Measurements from ENCODE around the gene MAD1L1. TPM values are rescaled to one million over a fixed set of nuclear protein-coding genes. Genes with fewer than 3 reads are reported as not detected.

The MAD1L1 gene
- total and polyA plus RNA-seq, 2 donors (not counting 3 experiments of a cell fraction or from before 2014, with no cell fraction given): 34.1 to 42.3 TPM

DNA sequence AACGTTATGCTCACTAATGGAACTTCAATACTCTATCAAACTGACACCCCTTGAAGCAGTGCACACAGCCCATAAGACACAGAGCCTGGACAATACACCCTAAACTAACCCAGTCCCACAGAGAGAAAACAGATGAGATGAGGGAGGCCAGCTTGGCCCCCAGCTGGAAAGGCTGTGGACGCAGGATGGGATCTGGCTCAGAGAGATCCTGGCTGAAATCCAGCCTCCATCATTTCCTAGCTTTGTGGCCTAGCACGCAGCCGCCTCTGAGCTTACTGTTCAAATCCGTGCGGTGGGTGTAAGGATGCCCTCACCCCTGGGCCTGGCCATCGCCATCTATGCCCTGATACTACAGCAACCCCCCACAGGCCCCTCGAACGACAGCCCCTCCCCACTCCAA, 48.8 kb upstream of the MAD1L1 start:
- FAIRE-seq: peak; percentile 78
- no TSS peak for BruUV-seq (replicated peaks)
- no peak overlapping the region for H2AFZ ChIP-seq (ENCODE audit: low read depth, low read length)

DNA sequence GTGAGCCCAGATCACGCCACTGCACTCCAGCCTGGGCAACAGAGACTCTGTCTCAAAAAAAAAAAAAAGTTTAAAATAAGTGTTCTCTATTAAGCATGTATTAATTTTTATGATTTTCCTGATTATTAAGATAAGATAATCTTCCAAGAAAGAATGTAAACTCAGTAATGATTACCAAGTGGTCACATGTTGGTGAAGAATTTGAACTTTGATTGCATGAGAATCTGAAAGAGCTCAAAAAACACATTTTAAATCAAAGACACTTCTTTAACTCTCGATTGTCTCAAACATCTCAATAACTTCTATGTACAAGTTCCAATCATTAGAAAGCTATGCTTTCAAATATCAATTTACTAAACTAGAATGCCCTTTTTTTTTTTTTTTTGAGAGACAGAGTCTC, 47.7 kb upstream of the MAD1L1 start:
- FAIRE-seq (no peak), DNase-seq (ENCODE audit: low read depth, low spot score) (no peak)
- Histone ChIP-seq H3K4me3 (replicated peaks in 1 of 3; ENCODE audit: insufficient read depth in 1 of 3, low read depth in 1 of 3, low read length in 3 of 3) (no peak overlapping the region), H2AFZ (ENCODE audit: low read depth, low read length) (no peak overlapping the region), H3K79me2 (ENCODE audit: control insufficient read depth, insufficient read depth, low read length) (no peaks in the 10 kb centered on the region), H3K9me3 (replicated peaks; ENCODE audit: control insufficient read depth, insufficient read depth, low read length) (no peaks in the 10 kb centered on the region), H3K36me3 (ENCODE audit: control insufficient read depth in 2 of 2, extremely low read depth in 1 of 2, insufficient read depth in 2 of 2, low read length in 2 of 2) (no peaks in the 10 kb centered on the region), H3K9ac (replicated peaks; ENCODE audit: extremely low read depth, insufficient read depth, low read length) (no peak overlapping the region), H3K4me2 (ENCODE audit: insufficient read depth, low read length) (no peak overlapping the region), H3K27me3 (ENCODE audit: control insufficient read depth in 2 of 2, insufficient read depth in 2 of 2, low read length in 2 of 2) (no peaks in the 10 kb centered on the region), H3K9me1 (replicated peaks; ENCODE audit: control insufficient read depth, extremely low read depth, insufficient read depth, low read length) (no peaks in the 10 kb centered on the region), H4K20me1 (replicated peaks; ENCODE audit: control insufficient read depth, extremely low read depth, insufficient read depth, low read length) (no peaks in the 10 kb centered on the region), H3K27ac (ENCODE audit: insufficient read depth, low read depth, low read length) (no peak overlapping the region), H3K4me1 (ENCODE audit: control insufficient read depth, extremely low read depth, insufficient read depth, low read length) (no peaks in the 10 kb centered on the region)
- intact Hi-C loops (cut with micrococcal nuclease): no loop called here
- ChIA-PET CTCF (no interaction called here), POLR2A (no interaction called here)
- BruUV-seq (replicated peaks): no TSS peak
- no peak for TF ChIP-seq POLR2A (IDR thresholded peaks at IDR 0.05; ENCODE audit: low read depth, low read length)
- TF ChIP-seq, protein P1, sequence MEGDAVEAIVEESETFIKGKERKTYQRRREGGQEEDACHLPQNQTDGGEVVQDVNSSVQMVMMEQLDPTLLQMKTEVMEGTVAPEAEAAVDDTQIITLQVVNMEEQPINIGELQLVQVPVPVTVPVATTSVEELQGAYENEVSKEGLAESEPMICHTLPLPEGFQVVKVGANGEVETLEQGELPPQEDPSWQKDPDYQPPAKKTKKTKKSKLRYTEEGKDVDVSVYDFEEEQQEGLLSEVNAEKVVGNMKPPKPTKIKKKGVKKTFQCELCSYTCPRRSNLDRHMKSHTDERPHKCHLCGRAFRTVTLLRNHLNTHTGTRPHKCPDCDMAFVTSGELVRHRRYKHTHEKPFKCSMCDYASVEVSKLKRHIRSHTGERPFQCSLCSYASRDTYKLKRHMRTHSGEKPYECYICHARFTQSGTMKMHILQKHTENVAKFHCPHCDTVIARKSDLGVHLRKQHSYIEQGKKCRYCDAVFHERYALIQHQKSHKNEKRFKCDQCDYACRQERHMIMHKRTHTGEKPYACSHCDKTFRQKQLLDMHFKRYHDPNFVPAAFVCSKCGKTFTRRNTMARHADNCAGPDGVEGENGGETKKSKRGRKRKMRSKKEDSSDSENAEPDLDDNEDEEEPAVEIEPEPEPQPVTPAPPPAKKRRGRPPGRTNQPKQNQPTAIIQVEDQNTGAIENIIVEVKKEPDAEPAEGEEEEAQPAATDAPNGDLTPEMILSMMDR (IDR thresholded peaks at IDR 0.05; ENCODE audit: extremely low read depth in 1 of 2, insufficient read depth in 1 of 2, low read depth in 1 of 2, low read length in 2 of 2): no peak
- TF ChIP-seq MYC (IDR thresholded peaks at IDR 0.05; ENCODE audit: low read depth, low read length): no peak
- TF ChIP-seq FOS (IDR thresholded peaks at IDR 0.05; ENCODE audit: borderline replicate concordance, insufficient read depth, low read length): no peak
- no peak for TF ChIP-seq POLR2AphosphoS5 (IDR thresholded peaks at IDR 0.05; ENCODE audit: insufficient read depth, low read depth, low read length)
- no peak for TF ChIP-seq GATA2 (IDR thresholded peaks at IDR 0.05; ENCODE audit: insufficient read depth, insufficient read length, low read depth, low read length)
- TF ChIP-seq, protein P2, sequence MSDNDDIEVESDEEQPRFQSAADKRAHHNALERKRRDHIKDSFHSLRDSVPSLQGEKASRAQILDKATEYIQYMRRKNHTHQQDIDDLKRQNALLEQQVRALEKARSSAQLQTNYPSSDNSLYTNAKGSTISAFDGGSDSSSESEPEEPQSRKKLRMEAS (IDR thresholded peaks at IDR 0.05; ENCODE audit: insufficient read depth, insufficient read length): no peak
- TF ChIP-seq JUN (IDR thresholded peaks at IDR 0.05; ENCODE audit: borderline replicate concordance, insufficient read depth, insufficient read length, low read depth): no peak
- no peak for TF ChIP-seq EZH2 (IDR thresholded peaks at IDR 0.05; ENCODE audit: borderline replicate concordance, low read depth, low read length, severe bottlenecking)
- dilution Hi-C loops (cut with MboI; ENCODE audit: extremely low pct_ligation_motif_present, low sequenced_read_pairs): no loop called here

More for the DNA sequence above, 48.8 kb upstream of the MAD1L1 start:
- Histone ChIP-seq H3K27me3 (ENCODE audit: control insufficient read depth in 2 of 2, insufficient read depth in 2 of 2, low read length in 2 of 2) (no peaks in the 10 kb centered on the region), H3K4me1 (ENCODE audit: control insufficient read depth, extremely low read depth, insufficient read depth, low read length) (no peaks in the 10 kb centered on the region), H3K79me2 (ENCODE audit: control insufficient read depth, insufficient read depth, low read length) (no peaks in the 10 kb centered on the region), H3K9ac (replicated peaks; ENCODE audit: extremely low read depth, insufficient read depth, low read length) (no peak overlapping the region), H3K27ac (ENCODE audit: insufficient read depth, low read depth, low read length) (no peak overlapping the region), H3K36me3 (ENCODE audit: control insufficient read depth in 2 of 2, extremely low read depth in 1 of 2, insufficient read depth in 2 of 2, low read length in 2 of 2) (no peaks in the 10 kb centered on the region), H3K9me3 (replicated peaks; ENCODE audit: control insufficient read depth, insufficient read depth, low read length) (no peaks in the 10 kb centered on the region), H3K9me1 (replicated peaks; ENCODE audit: control insufficient read depth, extremely low read depth, insufficient read depth, low read length) (no peaks in the 10 kb centered on the region), H3K4me3 (replicated peaks in 1 of 3; ENCODE audit: insufficient read depth in 1 of 3, low read depth in 1 of 3, low read length in 3 of 3) (no peak overlapping the region), H4K20me1 (replicated peaks; ENCODE audit: control insufficient read depth, extremely low read depth, insufficient read depth, low read length) (no peaks in the 10 kb centered on the region), H3K4me2 (ENCODE audit: insufficient read depth, low read length) (no peak overlapping the region)
- TF ChIP-seq, protein P2 (IDR thresholded peaks at IDR 0.05; ENCODE audit: insufficient read depth, insufficient read length): no peak
- TF ChIP-seq FOS (IDR thresholded peaks at IDR 0.05; ENCODE audit: borderline replicate concordance, insufficient read depth, low read length) (no peak), MYC (IDR thresholded peaks at IDR 0.05; ENCODE audit: low read depth, low read length) (no peak), JUN (IDR thresholded peaks at IDR 0.05; ENCODE audit: borderline replicate concordance, insufficient read depth, insufficient read length, low read depth) (no peak), POLR2A (IDR thresholded peaks at IDR 0.05; ENCODE audit: low read depth, low read length) (no peak), GATA2 (IDR thresholded peaks at IDR 0.05; ENCODE audit: insufficient read depth, insufficient read length, low read depth, low read length) (no peak)
- intact Hi-C loops (cut with micrococcal nuclease): no loop called here
- peak; percentile 40 for DNase-seq (ENCODE audit: low read depth, low spot score)
- dilution Hi-C loops (cut with MboI; ENCODE audit: extremely low pct_ligation_motif_present, low sequenced_read_pairs): no loop called here
- POLR2A ChIA-PET: no interaction called here
- CTCF ChIA-PET: interaction anchor here (0.5 to 1.5 kb wide), 2 partner anchors 12 to 67 kb away, joined by 3 read pairs; no protein-coding TSS in a partner anchor
